PC-3 (cell line): ENCODE results near the gene PXMP4.

Experiments used
- CTCF ChIP-seq: fragments of 300-600 bp; sonication (generic); conservative IDR thresholded peaks from 2 replicates; pipeline ENCODE4 v1.5.1; 2017; ENCODE audit warnings: antibody characterized with exemption, low read depth, mild to moderate bottlenecking, low read length
- EZH2 ChIP-seq: fragments of 300-600 bp; sonication (generic); IDR thresholded peaks from one replicate; pipeline ENCODE4 v1.6.1; 2017; ENCODE audit warnings: antibody characterized with exemption, mild to moderate bottlenecking, low read length; ENCODE audit not compliant: unreplicated experiment

DNA sequence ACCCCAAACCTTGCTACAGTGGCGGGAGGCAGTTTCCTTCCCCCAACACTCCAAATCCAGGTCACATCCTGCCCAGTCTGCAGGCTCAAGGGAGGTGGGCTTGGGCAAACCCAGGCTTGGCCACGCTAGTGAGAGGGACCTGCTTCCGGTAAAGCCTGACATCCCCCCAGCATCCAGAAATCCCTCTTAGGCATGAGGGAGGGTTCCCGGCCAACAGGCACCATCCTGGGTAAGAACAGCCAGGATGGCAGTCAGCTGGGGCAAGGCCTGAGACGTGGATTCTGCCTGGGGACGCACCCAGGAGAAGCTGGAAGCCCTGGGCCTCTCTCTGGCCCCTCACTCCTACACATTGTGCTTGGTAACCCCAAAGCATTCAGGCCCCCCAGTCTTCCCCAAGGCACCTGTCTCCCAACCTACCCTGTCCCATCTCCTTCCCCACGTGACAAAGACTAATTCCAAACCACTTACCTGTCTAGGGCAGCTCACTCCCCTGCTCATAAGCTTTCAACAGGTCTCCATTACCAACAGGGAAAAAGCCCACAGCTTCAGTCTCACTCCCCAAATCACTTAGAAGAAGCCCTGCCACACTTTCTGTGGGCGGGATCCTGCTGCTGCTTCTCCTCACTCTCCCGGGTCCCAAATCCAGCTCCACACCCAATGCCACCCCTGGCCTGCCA is 55.9 kb downstream of the PXMP4 start:
- no peak for TF ChIP-seq CTCF
- no peak for TF ChIP-seq EZH2
